Subcutaneous preadipocyte (primary cell): Measurements from ENCODE around the gene PRSS36. TPM values are rescaled to one million over a fixed set of nuclear protein-coding genes. Genes with fewer than 3 reads are reported as not detected.

Experiments
- small RNA-seq: library from RNA; depleted of rRNA; stranded (forward); fragments of <200 nt; gene quantifications from one replicate; pipeline ENCODE3, GENCODE V24; 2012
- total RNA-seq: library from RNA; depleted of rRNA; stranded (reverse); fragments of >200 nt; gene quantifications from 2 replicates; pipeline ENCODE4 v1.2.3, GENCODE V29; 2012

The PRSS36 gene
- 0.20 and 0.37 TPM in 2 replicates for total RNA-seq

DNA sequence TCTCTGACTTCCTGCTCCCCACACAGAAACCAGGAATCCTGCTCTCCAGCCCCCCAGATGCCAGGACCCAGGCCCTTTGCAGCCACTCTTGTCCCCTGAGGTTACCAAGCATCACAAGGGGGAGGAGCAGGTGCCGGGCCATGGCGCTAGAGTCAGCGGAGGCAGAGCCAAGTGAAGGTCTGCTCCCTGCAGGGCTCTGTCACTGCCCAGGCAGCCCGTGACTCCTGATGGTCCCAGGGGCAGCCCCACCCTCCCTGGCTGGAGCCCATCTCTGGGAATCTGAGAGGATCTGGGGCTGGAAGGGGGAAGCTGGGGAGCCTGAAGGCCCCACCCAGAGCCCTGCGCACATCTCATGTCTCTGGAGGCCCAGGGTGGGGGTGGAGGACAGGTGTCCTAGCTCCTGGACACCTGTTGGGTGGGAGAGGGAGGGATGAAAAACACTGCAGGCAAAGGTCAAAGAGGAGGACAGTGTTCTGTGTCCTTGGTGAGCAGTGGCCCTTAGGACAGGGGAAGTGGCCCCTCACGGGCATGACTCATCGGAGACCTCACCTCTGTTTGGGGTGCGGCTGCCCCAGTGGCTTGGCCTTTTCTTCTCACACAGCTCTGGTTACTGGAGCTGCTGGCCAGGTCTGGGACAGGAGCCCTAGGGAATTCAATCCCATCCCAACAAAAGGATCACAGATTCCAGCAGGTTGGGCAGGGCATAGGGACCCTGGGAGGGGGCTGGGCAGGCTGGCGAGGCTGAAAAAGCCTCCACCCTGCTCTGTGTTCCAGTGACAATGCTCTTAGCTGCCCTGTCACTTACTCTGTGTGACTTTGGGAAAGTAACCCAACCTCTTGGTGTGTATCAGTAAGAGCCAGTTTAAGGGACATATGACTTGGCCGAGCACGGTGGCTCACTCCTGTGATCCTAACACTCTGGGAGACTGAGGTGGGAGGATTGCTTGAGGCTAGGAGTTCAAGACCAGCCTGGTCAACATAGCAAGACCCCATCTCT is at the start of gene PRSS36:
TSS of gene PRSS36 (minus strand) at position 173 of the 997 bp plus-strand sequence. CDS start at position 142, 31 bp downstream.

GRCh38 chr16:31179747-31180459 is 30.0 kb upstream of the PRSS36 start, which contains the start of gene FUS:
TSS of gene FUS (plus strand) at chr16:31180139. CDS start at chr16:31180215, 76 bp downstream.

GRCh38 chr16:31135535-31136286 is 14.2 kb downstream of the PRSS36 start, which contains the start of gene PRSS8:
TSS of gene PRSS8 (minus strand) at chr16:31135727. CDS start at chr16:31135498, 229 bp downstream.

GRCh38 chr16:31117384-31118222 is 32.3 kb downstream of the PRSS36 start, which contains the start of gene KAT8:
TSS of gene KAT8 (plus strand) at chr16:31117664. CDS start at chr16:31117682, 18 bp downstream.

DNA sequence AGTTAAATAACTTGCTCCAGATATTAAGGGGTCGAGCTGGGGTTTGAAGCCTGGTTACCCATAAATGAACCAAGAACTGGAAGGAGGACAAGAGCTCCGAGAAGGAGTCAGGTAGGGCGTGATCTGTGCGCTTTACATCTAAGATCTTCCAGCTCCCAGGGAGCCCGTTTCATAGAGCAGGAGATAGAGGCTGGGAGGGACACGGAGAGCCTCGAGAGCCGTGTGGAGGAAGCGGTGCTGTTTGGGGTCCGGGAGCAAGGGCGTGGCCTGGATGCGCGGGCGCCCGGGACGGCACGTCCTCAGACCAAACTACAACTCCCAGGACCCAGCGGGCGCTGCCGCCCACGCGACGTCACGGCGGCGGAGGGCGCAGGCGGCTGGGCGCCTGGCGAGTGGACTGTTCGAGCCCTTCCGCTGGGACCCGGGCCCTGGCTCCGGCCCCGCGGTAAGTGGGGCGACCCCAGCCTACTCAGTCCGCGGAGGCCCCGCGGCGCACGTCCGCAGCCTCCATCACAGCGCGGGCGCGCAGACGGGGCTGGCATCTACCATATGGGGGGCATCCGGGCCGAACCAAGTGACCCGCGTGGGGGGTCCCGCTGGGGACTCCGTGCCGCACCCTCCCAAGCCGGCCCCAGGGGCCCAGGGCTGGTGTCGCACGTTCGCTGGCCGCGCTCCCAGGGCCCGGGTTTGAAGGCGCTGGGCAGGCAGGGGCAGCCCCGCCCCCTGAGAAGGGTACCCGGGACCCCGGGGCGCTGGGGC is 41.7 kb downstream of the PRSS36 start, which contains the start of gene BCKDK:
TSS of gene BCKDK (plus strand) at position 352 of the 759 bp plus-strand sequence. CDS start 838 bp downstream, outside the sequence.

DNA sequence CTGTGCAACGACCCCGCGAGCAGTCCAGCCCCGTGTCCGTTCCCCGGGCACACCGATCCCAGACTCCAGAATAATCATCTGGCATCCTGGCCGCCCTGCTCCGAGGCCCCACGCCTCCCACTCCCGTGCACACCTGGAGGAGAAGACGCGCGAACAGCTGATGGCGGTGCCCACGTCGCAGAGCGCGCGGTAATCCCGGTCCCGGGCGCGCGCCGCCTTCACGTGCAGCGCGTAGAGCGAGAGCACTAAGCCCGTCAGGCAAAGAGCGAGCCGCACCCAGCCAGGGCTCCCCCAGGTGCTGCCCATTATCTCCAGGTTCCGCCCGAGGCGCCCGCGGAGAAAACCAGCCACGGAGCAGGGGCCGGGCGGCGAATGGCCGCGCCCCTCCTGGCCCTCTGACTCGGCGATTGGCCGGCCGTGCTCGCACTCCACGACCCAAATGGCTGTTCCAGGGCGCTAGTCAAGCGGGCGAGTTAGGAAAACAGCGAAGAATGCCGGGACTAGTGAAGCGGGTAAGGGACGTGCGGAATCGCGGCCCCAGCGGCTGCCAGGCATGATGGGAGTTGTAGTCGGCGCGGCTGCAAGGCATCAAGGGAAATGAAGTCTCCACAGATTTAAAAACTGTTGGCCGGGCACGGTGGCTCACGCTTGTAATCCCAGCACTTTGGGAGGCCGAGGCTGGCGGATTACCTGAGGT is 55.3 kb downstream of the PRSS36 start, which contains the start of gene VKORC1:
TSS of gene VKORC1 (minus strand) at position 374 of the 697 bp plus-strand sequence. CDS start at position 306, 68 bp downstream.

Small RNA genes within 50 kb of the gene (small RNA-seq; reads per million reads assigned to genes)
- gene AC009088.4 (not detected), gene NDUFA3P6 (not detected)

Other genes starting within 250 kb of the PRSS36 start
- 14.3 and 26.0 TPM in 2 replicates for gene FBXL19, start 226.5 kb downstream of the PRSS36 start, total RNA-seq
- 38.3 and 41.5 TPM in 2 replicates for gene ORAI3, start 201.0 kb downstream of the PRSS36 start, total RNA-seq
- 2.2 and 3.9 TPM in 2 replicates for gene SETD1A, start 192.3 kb downstream of the PRSS36 start, total RNA-seq
- gene HSD3B7, start 164.9 kb downstream of the PRSS36 start, total RNA-seq, result 100 and 164 TPM in 2 replicates
- 0.98 and 1.1 TPM in 2 replicates for gene STX1B, start 139.4 kb downstream of the PRSS36 start, total RNA-seq
- gene STX4, start 116.5 kb downstream of the PRSS36 start, total RNA-seq, result 21.7 and 23.3 TPM in 2 replicates
- gene ZNF668, start 75.8 kb downstream of the PRSS36 start, total RNA-seq, result 11.4 and 15.2 TPM in 2 replicates
- 14.0 and 18.6 TPM in 2 replicates for gene ZNF646, start 75.6 kb downstream of the PRSS36 start, total RNA-seq
- gene PRSS53, start 61.1 kb downstream of the PRSS36 start, total RNA-seq, result 1.5 and 3.3 TPM in 2 replicates
- 64.7 and 133 TPM in 2 replicates for gene VKORC1, start 55.3 kb downstream of the PRSS36 start, total RNA-seq
- 40.3 and 44.1 TPM in 2 replicates for gene BCKDK, start 41.7 kb downstream of the PRSS36 start, total RNA-seq
- gene KAT8, start 32.4 kb downstream of the PRSS36 start, total RNA-seq, result 29.5 and 30.5 TPM in 2 replicates
- not detected in 2 replicates for gene PRSS8, start 14.3 kb downstream of the PRSS36 start, total RNA-seq
- gene FUS, start 30.1 kb upstream of the PRSS36 start, total RNA-seq, result 37.5 and 54.9 TPM in 2 replicates
- 49.1 and 77.5 TPM in 2 replicates for gene PYCARD, start 52.7 kb upstream of the PRSS36 start, total RNA-seq
- under 0.01 TPM in 1 of 2 replicates, not detected in the other for gene TRIM72, start 64.1 kb upstream of the PRSS36 start, total RNA-seq
- not detected in 2 replicates for gene PYDC1, start 67.1 kb upstream of the PRSS36 start, total RNA-seq
- gene ITGAM, start 109.9 kb upstream of the PRSS36 start, total RNA-seq, result not detected in 2 replicates
- 1.8 and 4.1 TPM in 2 replicates for gene ITGAX, start 205.1 kb upstream of the PRSS36 start, total RNA-seq
- under 0.01 TPM in 1 of 2 replicates, not detected in the other for gene ITGAD, start 243.3 kb upstream of the PRSS36 start, total RNA-seq